GM12878 (cell line): Measurements from ENCODE around the gene EOMES.

ENCODE experiments used
- BMI1 ChIP-seq: fragments of 450-650 bp; IDR thresholded peaks from 2 replicates; pipeline ENCODE4 v1.6.1; 2016; ENCODE audit warnings: mild to moderate bottlenecking, moderate library complexity, borderline replicate concordance
- EZH2 ChIP-seq: IDR thresholded peaks from 2 replicates; pipeline ENCODE4 v1.6.1; 2012; ENCODE audit warnings: low read depth, mild to moderate bottlenecking, control low read depth, inconsistent platforms, low read length, borderline replicate concordance; ENCODE audit not compliant: control insufficient read depth
- PAX5 ChIP-seq: IDR thresholded peaks from 2 replicates; pipeline ENCODE4 v1.6.1; 2011; ENCODE audit warnings: low read depth, low read length, borderline replicate concordance
- POLR2A ChIP-seq: IDR thresholded peaks from 2 replicates; pipeline ENCODE4 v1.6.1; 2011; ENCODE audit warnings: low read depth, mild to moderate bottlenecking, low read length

GRCh38 chr3:27686642-27687041 lies 35.5 kb downstream of the EOMES start:
- TF ChIP-seq PAX5 (no peak), EZH2 (no peak), BMI1 (no peak), POLR2A (no peak)
